SJSA1 (cell line): ENCODE measurements around the gene SERPINB10. TPM values are rescaled to one million over a fixed set of nuclear protein-coding genes. Genes with fewer than 3 reads are reported as not detected.

Experiments
- DNase-seq, 2 experiments: peaks; one replicate each; pipeline ENCODE4 v3.0.0-alpha.2; 2015 to 2020; ENCODE audit warnings: low spot score in 2 of 2, low read depth in 1 of 2
- H3K27ac ChIP-seq: fragments of 250-450 bp; sonication (Bioruptor Pico); 2 replicates; pipeline ENCODE4 v1.5.1; 2020; ENCODE audit warnings: mild to moderate bottlenecking, moderate library complexity
- H3K27me3 ChIP-seq: fragments of 250-450 bp; sonication (Bioruptor Pico); replicated peaks from 2 replicates; pipeline ENCODE4 v1.5.1; 2020; ENCODE audit warnings: mild to moderate bottlenecking, moderate library complexity
- H3K36me3 ChIP-seq: fragments of 250-450 bp; sonication (Bioruptor Pico); 2 replicates; pipeline ENCODE4 v1.5.1; 2020; ENCODE audit warnings: mild to moderate bottlenecking
- H3K4me1 ChIP-seq: fragments of 250-450 bp; sonication (Bioruptor Pico); replicated peaks from 2 replicates; pipeline ENCODE4 v1.6.1; 2021; ENCODE audit warnings: mild to moderate bottlenecking
- H3K4me3 ChIP-seq: fragments of 250-450 bp; sonication (Bioruptor Pico); 2 replicates; pipeline ENCODE4 v1.5.1; 2020; ENCODE audit warnings: mild to moderate bottlenecking
- H3K9me3 ChIP-seq: fragments of 250-450 bp; sonication (Bioruptor Pico); replicated peaks from 2 replicates; pipeline ENCODE4 v1.5.1; 2020; ENCODE audit warnings: mild to moderate bottlenecking
- total RNA-seq: library from RNA; depleted of rRNA; stranded (reverse); fragments of >200 nt; shearing (Covaris generic); gene quantifications from 2 replicates; pipeline ENCODE4 v1.2.3, GENCODE V29; 2014; rRNA removed

SERPINB10 gene, protein sequence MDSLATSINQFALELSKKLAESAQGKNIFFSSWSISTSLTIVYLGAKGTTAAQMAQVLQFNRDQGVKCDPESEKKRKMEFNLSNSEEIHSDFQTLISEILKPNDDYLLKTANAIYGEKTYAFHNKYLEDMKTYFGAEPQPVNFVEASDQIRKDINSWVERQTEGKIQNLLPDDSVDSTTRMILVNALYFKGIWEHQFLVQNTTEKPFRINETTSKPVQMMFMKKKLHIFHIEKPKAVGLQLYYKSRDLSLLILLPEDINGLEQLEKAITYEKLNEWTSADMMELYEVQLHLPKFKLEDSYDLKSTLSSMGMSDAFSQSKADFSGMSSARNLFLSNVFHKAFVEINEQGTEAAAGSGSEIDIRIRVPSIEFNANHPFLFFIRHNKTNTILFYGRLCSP
- total RNA-seq = 1.7 TPM in 1 of 2 replicates, not detected in the other

- H3K9me3 ChIP-seq = no peaks in the 10 kb centered on the region
- DNase-seq = no peak
- H3K27me3 ChIP-seq = peaks cover 10% of the 10 kb centered on the region; the same call in 1 of the 2 replicates
- H3K4me1 ChIP-seq = no peaks in the 10 kb centered on the region
- H3K27ac ChIP-seq = no peak within 1 kb of the TSS
- H3K36me3 ChIP-seq = no peaks in the 10 kb centered on the region
- no peak within 1 kb of the TSS for H3K4me3 ChIP-seq
These were observed at the start of gene SERPINB10 for GRCh38 chr18:63907664-63908063. Gene SERPINB10 (plus strand): TSS chr18:63907958. CDS start chr18:63915511, 7,553 bp downstream.

DNA sequence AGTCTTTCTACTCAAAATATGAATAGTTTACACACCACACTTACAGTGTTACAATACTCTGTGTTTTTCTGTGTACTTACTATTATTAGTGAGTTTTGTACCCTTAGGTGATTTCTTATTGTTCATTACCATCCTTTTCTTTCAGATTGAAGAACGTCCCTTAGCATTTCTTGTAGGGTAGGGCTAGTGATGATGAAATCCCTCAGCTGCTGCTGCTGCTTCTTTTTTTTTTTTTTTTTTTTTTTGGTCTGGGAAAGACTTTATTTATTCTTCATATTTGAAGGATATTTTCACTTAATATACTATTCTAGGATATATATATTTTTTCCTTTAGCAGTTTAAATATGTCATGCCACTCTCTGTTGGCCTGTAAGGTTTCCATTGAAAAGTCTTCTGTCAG is 49.3 kb upstream of the SERPINB10 start:
- Histone ChIP-seq H3K36me3 (no peaks in the 10 kb centered on the region), H3K27ac (no peak overlapping the region), H3K27me3 (no peaks in the 10 kb centered on the region; the same call in 1 of the 2 replicates), H3K4me1 (no peaks in the 10 kb centered on the region), H3K4me3 (no peak overlapping the region), H3K9me3 (no peaks in the 10 kb centered on the region)
- DNase-seq = no peak

GRCh38 chr18:63859781-63860475 is 47.8 kb upstream of the SERPINB10 start:
- Histone ChIP-seq H3K27me3 (no peaks in the 10 kb centered on the region; the same call in 1 of the 2 replicates), H3K4me1 (no peaks in the 10 kb centered on the region), H3K4me3 (no peak overlapping the region), H3K36me3 (no peaks in the 10 kb centered on the region), H3K9me3 (no peaks in the 10 kb centered on the region), H3K27ac (no peak overlapping the region)
- no peak for DNase-seq

- no peaks in the 10 kb centered on the region for H3K36me3 ChIP-seq
- no peaks in the 10 kb centered on the region for H3K4me1 ChIP-seq
- no peaks in the 10 kb centered on the region; the same call in 1 of the 2 replicates for H3K27me3 ChIP-seq
- no peaks in the 10 kb centered on the region for H3K9me3 ChIP-seq
- DNase-seq = no peak
- H3K4me3 ChIP-seq = no peak overlapping the region
- H3K27ac ChIP-seq = no peak overlapping the region
These were observed 47.2 kb upstream of the SERPINB10 start for GRCh38 chr18:63860531-63860930.

GRCh38 chr18:63867368-63868125 is 40.2 kb upstream of the SERPINB10 start:
- Histone ChIP-seq H3K9me3 (no peaks in the 10 kb centered on the region), H3K36me3 (no peaks in the 10 kb centered on the region), H3K4me3 (no peak overlapping the region), H3K27ac (no peak overlapping the region), H3K27me3 (no peaks in the 10 kb centered on the region), H3K4me1 (peaks cover 18% of the 10 kb centered on the region)
- DNase-seq = no peak

- Histone ChIP-seq H3K36me3 (no peaks in the 10 kb centered on the region), H3K4me1 (peaks cover 18% of the 10 kb centered on the region), H3K9me3 (no peaks in the 10 kb centered on the region), H3K27me3 (no peaks in the 10 kb centered on the region), H3K4me3 (no peak overlapping the region), H3K27ac (peak overlapping the region; percentile 95; the same call in 1 of the 2 replicates)
- no peak for DNase-seq
These were observed 39.2 kb upstream of the SERPINB10 start for GRCh38 chr18:63868546-63868945.

DNA sequence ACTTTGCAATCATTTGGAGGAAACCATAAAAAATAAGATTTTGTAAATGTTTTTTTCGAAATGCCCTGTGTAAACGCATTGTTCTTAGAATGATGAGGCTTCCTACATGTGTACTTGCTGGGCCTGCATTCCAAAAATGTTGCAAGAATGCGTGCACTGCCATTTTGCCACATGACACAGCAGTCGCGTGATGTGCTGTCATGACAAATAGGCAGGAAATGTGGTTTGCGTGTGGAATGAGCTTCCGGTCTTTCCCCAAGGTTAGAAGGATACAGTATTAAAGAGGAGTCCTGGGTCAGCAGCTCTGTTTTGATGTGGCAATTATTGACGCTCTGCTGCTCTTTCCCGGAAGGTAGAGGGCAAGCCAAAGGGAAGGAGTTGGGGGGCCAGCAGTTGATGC is 38.4 kb upstream of the SERPINB10 start:
- H3K27ac ChIP-seq = peak overlapping the region; percentile 95
- no peaks in the 10 kb centered on the region for H3K27me3 ChIP-seq
- peak; percentile 68 to 82 for DNase-seq

DNA sequence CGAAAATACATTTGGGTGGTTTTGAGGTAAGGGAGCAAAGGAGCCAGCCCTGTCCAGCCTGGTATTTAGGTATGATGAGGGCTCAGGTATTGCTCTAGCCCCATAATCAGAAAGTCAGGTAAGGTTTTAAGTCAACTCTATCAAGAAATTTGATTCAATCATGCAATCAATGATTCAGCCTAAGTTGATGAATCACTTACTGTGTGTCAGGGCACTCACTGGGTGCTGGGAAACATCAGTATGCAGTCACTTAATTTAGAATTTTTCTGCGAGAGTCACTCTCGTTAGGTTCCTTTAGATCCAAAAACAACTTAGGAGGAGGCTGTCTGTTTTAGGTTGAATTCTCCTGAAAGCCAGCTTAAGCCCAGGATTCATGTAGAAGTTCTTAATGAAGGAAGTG is 37.9 kb upstream of the SERPINB10 start:
- Histone ChIP-seq H3K4me1 (peaks cover 18% of the 10 kb centered on the region), H3K27ac (peak overlapping the region; percentile 95), H3K36me3 (no peaks in the 10 kb centered on the region), H3K9me3 (no peaks in the 10 kb centered on the region), H3K4me3 (no peak overlapping the region), H3K27me3 (no peaks in the 10 kb centered on the region)
- DNase-seq = no peak

More for the DNA sequence above, 38.4 kb upstream of the SERPINB10 start:
- Histone ChIP-seq H3K9me3 (no peaks in the 10 kb centered on the region), H3K36me3 (no peaks in the 10 kb centered on the region), H3K4me3 (no peak overlapping the region), H3K4me1 (peaks cover 18% of the 10 kb centered on the region)

DNA sequence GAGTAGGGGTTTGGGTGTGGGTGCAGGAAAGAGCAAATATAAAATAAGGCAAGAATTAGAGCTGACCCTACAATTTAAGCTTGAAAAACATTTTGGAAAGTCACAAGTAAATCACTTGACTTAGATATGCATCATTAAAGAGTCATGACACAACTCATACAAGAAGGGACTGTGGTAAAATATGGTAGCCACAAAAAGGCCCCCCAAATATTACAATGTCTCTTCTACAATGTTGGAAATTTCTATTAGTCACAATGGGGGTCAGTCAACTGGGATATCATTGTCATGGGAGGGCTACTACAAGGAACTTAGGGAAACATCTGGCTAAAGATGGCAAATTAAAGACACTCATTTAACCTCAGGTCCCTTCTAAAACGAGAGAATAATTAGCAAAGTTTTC is 35.9 kb upstream of the SERPINB10 start:
- no peak for DNase-seq
- Histone ChIP-seq H3K9me3 (no peaks in the 10 kb centered on the region), H3K4me3 (no peak overlapping the region), H3K4me1 (peaks cover 18% of the 10 kb centered on the region), H3K36me3 (no peaks in the 10 kb centered on the region), H3K27me3 (no peaks in the 10 kb centered on the region), H3K27ac (no peak overlapping the region)

GRCh38 chr18:63872586-63872985 is 35.2 kb upstream of the SERPINB10 start:
- DNase-seq = no peak
- Histone ChIP-seq H3K27me3 (no peaks in the 10 kb centered on the region), H3K27ac (no peak overlapping the region), H3K4me3 (no peak overlapping the region), H3K36me3 (no peaks in the 10 kb centered on the region), H3K4me1 (peaks cover 18% of the 10 kb centered on the region), H3K9me3 (no peaks in the 10 kb centered on the region)

GRCh38 chr18:63878343-63878742 is 29.4 kb upstream of the SERPINB10 start:
- Histone ChIP-seq H3K27ac (no peak overlapping the region), H3K36me3 (no peaks in the 10 kb centered on the region), H3K4me1 (peaks cover 20% of the 10 kb centered on the region), H3K9me3 (no peaks in the 10 kb centered on the region), H3K27me3 (no peaks in the 10 kb centered on the region), H3K4me3 (no peak overlapping the region)
- DNase-seq = no peak

GRCh38 chr18:63878925-63879324 is 28.8 kb upstream of the SERPINB10 start:
- Histone ChIP-seq H3K9me3 (no peaks in the 10 kb centered on the region), H3K4me1 (peaks cover 24% of the 10 kb centered on the region), H3K36me3 (no peaks in the 10 kb centered on the region), H3K4me3 (no peak overlapping the region), H3K27me3 (no peaks in the 10 kb centered on the region), H3K27ac (no peak overlapping the region)
- DNase-seq = no peak

DNA sequence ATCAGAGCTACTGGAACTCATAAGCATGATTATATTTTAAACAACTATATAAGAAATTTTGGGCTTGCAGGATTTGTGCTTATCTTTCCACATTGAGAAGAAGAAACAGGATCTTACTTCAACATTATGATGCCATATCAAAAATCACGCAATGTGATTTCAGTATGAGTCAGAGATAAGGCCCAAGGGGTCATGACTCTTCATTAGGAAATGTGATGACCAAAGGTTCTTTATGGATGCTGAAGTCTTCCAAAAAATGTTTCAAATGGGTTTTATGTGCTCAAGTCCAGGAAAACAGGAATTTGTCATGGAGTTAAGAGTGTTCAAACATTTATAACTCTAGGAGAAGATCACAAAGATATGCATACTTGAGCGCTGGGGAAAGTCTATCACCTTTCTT is 28.0 kb upstream of the SERPINB10 start:
- Histone ChIP-seq H3K9me3 (no peaks in the 10 kb centered on the region), H3K4me3 (no peak overlapping the region), H3K27me3 (no peaks in the 10 kb centered on the region), H3K27ac (no peak overlapping the region), H3K4me1 (peaks cover 24% of the 10 kb centered on the region), H3K36me3 (no peaks in the 10 kb centered on the region)
- DNase-seq = no peak
